HG03460 (cell line): ENCODE measurements around the gene SLC39A11.

Experiments used
- ATAC-seq: cut with Tn5 transposase; IDR thresholded peaks from one replicate; pipeline ENCODE4 v1.9.1; 2021; ENCODE audit not compliant: unreplicated experiment

The SLC39A11 gene

DNA sequence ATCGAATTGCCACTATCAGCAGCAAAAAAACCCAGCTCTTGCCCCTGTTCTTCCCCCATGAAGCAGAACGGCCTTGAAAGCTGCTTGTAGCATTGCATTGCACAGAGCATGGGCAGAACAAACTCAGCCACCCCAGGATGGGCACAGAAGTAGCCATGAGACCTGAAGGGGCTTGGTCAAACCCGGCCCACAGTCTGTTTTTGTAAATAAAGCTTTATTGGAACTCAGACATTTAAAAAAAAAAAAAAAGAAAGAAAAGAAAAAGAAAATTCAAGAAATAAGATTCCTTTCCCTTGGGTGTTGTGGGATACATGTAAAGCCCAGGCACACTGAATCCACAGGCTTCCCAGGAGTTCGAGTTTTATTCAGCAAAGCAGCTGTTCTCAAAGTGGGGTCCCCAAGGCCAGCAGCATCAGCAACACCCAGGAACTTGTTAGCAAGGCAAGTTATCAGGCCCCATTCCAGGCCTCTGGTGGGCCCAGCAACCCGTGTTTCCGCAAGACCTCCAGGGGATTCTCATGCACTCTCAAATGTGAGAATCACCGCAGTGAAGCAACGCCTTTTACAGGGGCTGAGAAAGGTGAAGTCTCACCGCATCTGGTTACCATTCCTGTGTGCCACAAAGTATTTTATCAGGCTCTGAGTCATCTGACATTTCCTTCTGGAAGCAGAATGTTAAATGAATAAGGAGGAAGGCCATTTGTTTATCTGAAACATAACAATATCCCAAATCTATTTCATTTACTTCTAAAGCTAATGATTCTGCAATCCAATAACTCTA lies 108.2 kb downstream of the SLC39A11 start:
- ATAC-seq = no peak

DNA sequence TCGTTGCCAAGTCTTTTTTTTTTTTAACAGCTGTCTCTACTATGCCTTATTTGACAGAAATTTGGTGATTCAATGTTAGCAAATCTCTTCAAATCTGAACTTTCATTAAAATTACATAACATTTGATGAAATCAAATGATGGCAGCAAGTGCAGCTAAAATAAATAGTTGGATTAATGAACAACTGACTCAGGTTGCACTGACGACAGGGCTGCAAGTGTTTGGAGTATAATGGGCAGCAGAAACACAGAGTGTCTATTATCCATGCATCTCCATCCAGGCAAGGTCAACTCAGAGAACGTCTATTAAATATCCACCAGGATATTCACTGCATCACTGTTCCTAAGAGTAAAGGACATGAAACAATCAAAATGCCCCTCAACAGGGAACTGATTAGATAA lies 109.8 kb downstream of the SLC39A11 start:
- no peak for ATAC-seq

DNA sequence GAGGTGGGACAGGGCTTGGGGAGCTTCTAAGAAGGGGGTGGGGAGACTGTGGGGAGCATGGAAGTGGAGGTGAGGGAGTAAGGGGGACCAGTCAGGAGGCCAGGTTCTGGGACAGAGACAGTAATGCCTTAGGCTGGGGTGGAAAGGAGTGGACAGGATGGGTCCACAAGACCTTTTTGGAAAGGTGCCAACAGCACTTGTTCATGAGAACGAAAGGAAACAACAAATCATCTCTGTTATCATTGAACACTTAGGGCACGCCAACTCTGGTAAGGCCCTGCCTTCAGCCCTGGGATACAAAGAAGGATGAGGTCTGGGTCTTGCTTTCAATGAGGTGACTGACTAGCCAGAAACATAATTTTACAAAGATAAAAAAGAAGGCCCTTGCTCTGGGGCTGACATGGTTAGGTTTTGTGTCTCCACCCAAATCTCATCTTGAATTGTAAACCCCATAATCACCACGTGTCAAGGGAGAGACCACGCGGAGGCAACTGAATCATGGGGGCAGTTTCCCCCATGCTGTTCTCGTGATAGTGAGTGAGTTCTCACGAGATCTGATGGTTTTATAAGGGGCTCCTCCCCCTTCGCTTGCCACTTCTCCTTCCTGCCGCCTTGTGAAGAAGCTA lies 113.8 kb downstream of the SLC39A11 start:
- no peak for ATAC-seq

DNA sequence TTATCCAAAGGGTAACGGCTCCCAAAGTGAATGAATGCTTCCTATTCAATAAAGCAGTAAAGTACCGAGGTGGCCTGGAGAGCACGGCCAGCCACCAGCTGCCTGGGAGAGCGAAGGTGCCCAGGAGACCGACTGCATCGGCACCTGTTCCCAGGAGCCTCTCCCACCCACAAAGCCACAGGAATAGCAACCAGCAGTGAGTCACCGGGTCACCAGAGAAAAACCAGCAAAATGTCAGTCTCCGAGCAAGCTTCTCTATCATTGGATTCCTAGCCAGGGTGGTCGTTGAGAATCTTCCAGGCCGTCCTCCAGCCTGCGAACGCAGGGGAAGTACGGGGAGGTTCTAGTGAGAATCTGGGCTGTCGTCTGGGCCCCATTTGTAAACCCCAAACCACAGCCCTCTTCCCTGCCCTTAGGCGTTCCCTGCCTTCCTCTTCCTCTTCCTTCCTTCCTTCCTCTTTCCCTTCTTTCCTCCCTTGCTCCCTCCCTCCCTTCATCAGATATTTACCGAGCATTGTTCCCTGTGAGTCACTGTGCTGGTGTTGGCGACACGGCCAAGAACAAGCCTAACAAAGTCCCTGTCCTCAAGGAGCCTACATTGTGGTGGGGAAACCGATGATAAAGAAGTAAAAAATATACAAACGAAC lies 114.6 kb downstream of the SLC39A11 start:
- no peak for ATAC-seq

DNA sequence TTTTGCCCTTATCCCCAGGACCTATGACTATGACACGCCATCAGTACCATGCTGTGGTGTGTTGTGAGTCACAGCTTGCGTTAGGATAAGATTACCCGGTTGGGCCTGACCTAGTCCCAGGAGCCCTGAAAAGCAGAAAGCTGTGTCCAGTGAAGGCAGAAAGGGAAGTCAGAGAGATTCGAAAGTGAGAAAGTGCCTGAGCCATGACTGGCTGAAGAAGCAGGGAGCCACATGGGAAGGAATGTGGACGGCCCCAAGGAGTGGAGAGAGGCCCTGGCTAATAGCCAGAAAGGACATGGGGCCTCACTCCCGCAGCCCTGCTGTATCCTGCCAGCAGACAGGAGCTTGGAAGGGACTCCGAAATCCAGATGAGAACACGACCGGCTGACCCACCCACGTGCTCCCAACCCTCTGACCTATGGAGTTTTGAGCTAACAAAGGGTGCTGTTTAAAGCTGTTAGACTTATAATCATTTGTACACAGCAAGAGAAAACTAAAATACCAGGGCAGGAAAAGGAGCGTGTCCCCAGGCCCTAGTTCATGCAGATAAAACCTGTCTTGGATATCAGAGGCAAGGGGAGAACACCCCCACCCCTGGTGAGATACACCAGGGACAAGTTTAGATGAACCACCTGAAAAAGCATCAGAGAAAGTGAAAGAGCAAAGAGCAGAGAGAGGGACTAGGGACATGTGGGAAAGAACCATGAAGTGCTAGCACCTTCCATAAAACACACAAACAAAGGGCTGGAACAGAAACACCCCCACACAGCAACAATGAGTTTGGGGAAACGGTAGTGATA lies 115.3 kb downstream of the SLC39A11 start:
- ATAC-seq = no peak

DNA sequence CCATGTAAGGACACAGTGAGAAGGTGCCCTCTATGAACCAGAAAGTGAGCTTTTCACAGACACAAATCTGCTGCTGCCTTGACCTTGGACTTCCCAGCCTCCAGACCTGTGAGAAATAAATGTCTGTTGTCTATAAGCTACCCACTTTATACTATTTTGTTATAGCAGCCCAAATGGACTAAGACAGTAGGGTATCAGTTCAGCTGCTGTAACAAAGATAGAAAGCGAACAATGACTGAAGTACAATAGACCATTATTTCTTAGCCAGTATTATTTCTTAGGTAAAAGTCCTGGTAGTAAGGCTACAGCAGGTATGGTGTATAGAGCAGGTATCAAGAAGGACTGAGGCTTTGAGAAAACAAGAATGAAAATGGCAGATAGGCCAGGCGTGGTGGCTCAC lies 117.0 kb downstream of the SLC39A11 start:
- ATAC-seq = no peak

DNA sequence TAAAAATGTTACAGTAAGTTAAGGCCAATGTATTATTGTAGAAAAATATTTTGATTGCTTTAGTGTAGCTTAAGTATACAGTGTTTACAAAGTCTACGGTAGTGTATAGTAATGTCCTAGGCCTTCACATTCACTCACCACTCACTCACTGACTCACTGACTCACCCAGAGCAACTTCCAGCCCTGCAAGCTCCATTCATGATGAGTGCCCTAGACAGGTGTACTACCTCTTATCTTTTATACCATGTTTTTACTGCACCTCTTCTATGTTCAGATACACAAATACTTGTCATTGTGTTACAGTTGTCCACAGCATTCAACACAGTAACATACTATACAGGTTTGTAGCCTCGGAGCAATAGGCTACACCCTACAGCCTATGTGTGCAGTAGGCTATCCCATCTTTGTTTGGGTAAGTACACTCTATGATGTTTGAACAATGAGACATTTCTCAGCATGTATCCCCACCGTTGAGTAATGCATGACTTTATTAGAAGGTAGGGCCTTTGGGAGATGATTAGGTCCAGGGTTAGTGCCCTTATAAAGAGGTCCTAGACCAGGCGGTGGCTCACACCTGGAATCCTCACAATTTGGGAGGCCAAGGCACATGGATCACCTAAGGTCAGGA lies 117.8 kb downstream of the SLC39A11 start:
- no peak for ATAC-seq

DNA sequence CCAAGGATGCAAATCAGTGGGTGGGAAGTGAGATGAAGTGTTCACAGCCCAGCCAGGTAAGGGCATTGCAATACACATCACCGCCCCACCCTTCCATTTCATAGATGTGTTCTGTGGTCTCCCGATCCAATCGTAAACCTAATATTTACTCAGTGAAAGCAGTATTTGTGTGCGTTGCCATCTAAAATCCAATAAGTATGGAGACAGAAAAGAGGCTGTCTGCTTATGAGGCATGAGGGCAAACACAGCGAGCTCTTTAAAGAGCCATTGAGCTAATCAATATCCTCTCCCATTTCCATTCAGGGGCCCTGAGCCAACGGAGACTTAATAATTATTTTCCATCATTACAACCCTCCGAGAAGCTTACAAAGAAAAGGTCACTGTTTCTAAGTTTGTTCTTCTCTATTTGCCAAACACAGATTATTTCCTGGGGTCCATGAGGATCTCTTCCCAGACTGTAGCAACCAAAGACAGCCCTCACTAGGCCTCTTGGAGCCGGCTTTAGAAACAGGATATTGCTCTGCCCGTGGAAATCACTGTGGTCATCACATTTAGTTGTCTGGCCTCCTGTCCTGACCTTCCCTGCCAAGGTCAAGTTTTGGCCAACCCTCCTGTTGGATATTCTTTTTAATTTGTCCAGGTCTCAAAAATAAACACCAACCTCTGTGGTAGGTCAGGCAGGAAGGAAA lies 120.1 kb downstream of the SLC39A11 start:
- ATAC-seq = no peak

DNA sequence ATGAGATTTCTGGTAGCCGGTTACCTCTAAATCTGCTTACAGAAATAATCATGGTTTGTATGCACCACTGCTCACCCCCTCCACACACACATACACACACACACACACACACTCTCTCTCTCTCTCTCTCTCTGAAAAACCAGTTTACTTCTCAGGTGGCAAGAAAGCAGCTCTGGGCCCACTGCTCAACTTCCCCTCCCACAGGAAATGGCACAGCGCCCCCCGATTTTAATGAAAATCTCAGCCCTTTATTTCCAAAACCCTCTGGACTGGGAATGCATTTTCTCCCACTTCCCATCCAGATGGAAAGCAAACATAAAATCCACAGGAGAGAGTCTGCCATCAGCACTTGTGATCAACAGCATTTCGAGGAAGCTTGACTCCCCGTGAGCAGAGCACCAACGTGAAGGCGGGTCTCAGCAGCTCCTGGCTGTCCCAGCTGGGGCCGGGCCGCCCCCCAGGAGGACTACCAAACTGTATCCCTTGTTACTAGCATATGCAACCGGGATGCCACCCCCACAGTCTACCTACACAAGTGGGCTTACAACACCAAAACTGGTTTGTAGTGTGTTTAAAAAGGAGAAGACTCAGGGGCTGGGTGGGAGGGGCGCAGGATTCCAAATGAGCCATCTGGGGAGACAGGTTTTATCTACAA lies 121.1 kb downstream of the SLC39A11 start:
- no peak for ATAC-seq

DNA sequence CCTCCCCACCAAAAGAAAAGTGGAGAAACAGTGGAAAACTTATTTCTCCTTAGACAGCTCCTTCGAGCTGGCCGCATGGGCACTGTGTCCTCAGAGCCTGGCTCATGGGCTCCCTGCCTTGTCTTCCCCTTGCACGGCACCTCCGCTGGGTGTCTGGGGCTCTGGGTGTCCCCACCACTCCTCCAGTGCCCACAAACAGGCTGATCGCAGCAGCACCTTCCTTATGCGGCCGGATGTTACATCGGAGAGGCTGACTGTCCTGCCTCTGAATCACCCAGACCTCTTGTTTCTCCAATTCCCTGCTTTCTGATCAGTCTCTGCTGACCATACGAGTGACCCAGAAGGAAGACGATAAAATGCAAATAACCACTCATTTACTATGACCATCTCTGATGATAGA lies 121.7 kb downstream of the SLC39A11 start:
- ATAC-seq = no peak

DNA sequence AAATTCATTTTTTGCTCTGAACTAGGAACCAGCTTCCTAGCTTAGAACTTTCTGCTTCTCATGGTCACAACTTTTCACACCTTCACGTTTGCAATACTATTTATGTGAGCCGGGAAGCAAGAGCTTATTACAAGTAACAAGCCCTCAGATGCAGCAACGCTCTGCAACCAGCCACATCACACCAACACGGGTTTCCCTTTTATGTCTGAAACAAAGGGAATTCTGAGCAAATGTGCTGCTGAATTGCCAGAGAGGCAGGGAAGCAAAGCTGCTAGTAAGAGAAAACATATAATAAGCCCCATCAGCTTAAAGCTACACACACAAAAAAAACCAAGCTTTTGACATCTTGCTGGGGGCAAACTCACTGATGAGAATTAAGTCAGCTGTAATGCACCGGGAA lies 122.2 kb downstream of the SLC39A11 start:
- ATAC-seq = no peak

DNA sequence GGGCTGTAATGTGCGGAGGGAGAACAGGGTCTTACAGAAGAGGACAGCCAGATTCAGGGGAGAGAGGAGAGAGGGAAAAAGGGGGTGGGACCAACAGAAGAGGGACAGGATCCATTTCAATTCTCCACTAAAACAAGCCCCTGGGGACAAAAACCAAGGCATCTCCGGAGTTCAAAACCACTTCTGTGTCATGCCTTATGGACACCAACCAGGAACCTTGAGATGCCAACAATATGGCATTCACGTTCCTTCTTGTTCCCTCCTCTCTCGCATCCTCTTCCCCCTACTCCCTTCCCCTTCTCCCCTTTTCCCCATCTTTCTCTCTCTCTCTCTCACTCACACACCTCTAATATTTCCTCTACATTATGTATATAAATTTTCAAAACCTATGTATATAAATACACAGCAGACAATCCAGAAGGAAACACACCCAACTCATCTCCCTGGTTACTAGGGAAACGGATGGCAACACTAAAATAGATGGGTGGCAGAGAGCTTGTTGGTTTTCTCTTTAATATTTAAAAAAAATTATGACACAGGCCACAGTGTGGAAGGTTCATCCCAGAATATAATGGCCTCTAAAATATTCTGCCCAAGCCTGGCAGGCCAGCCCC lies 123.1 kb downstream of the SLC39A11 start:
- ATAC-seq = no peak

DNA sequence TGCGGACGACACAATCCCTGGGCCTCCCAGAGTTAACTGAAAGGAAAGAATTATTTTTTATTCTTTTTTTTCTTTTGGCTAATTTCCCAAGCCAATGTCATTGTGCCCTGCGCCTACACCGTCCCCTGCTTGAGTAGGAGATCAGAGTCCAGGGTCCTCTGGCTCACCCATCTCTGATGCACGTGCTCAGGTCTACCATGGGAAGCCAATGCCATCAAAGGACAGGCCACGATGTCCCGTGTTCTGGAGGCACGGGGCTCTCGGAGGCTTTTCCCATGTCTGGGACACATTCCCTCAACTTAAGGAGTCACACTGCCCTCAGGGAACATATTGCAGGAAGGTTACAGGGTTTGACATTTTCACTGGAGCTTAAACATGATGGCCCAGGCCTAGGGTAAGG lies 123.7 kb downstream of the SLC39A11 start:
- no peak for ATAC-seq

DNA sequence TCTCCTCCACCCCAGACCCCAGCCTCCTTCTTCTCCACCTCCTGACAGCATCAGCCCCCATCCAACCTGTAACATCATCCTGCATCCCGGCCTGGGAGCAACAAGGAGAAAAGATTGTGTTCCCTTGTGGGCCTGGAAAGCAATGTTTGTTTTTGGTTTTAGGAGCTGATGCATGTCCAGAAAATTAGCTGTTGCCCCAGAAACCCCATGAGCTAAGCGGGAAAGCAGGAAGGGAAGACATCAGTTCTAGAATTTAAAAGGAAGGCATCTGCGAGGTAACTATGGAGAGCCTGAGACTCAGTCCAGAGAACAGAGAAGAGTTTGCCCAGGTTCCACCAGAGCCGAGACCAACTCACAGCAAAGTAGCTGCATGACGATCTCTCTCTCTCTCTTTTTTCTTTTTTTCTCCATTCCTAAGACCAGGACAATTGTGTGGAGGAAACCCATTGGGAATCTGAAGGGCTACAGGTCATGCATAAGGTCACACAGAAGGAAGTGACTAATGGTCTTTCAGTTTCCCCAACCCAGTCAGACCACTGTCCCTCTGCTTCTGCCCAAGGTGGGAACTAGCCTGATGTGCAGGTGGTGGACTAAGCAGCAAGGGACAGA lies 124.4 kb downstream of the SLC39A11 start:
- ATAC-seq = no peak

DNA sequence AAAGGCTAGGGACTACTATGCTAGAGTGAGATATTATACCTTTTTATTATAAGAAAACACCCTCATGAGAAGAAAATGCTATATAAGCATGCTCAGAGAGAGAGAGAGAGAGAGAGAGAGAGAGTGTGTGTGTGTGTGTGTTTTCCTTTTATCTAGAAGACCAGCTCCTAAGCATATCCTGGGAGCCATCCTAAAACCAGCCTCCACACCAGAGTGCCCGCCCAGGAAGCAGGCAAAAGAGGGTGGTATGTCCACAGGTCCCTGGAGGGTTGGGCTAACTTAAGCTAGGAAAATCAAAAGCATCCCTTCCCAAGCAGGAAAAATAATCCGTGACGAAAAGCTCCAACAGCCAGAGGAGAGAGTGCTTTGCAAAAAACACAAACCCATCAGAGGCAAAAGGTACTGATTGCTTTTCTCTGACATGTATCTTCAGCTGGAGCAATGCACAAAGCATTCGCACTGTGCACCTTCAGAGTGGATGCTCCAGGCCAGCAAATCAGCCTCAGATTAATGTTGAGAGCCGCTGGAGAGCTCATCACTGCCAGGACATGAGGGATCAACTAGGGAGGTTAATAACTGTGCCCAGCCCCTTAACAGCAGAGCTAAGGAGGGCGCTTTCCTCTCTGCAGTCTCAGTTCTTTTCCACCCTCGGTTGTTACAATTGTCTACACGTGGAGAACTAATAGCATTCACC lies 125.1 kb downstream of the SLC39A11 start:
- ATAC-seq = no peak

DNA sequence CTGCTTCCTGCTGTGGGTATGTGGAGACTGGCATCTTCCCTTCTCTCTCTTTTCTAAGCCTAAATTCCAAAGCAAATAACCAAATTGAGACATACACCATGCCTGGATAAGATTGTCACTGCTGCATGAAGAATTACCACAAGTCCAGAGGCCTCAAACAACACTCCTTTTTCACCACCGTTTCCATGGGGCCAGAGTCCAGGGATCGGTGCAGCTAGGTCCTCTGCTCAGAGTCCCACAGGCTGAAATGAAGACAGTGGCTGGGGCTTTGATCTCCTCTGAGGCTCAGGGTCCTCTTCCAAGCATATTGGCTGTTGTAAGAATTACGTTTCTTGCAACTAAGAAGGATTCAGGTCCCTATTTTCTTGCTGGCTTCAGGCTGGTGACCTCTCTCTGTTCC lies 130.4 kb downstream of the SLC39A11 start:
- ATAC-seq = no peak

DNA sequence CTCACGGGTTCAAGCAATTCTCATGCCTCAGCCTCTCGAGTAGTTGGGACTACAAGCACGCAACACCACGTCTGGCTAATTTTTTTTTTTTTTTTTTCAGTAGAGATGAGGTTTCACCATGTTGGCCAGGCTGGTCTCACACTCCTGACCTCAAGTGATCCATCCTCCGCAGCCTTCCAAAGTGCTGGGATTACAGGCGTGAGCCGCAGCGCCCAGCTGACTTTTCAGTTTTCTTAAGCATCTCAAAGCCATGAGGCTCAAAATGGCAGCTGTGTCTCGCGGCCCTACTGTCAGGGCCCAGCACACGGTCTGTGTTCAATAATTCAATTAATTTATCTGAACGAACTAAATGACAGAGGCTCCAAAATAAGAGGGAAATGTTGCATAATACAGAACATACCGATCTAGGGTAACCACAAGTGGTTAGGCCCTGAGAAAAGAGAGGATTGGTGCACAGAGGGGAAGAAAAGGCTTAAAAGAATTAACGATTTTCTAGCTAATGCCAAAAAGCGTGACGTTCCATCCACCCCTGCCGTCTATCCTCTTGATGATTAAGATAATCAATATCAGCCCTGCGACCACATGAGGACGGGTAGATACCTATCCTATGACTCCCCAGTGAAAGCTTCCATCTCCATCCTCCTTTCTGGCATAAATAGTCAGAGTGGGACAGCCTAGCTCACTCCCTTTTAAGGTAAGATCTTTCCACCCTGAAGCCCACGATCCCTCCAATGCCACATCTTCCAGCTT lies 136.9 kb downstream of the SLC39A11 start:
- ATAC-seq = no peak

DNA sequence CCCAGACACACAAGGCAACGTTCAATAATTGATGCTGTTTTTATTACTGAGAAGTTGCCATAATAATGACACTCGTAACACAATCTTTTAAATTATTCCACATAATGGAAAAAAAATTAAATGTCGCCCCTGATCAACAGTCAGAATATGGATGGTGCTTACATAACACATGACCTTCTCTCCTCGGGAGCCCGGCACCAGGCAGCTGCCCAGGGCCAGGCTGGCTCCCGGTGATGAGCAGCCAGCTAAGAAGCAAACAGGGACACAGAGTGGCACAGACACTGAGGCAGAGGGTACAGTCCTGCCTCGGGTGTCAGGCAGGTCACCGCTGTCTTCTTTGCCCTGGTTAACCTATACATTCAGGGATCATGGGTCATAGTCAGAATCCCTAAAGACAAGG lies 137.9 kb downstream of the SLC39A11 start:
- no peak for ATAC-seq
